Endothelial cell of umbilical vein (primary cell): ENCODE results near the gene UGT1A9.

Experiments
- EZH2 ChIP-seq: IDR thresholded peaks from 2 replicates; pipeline ENCODE4 v1.6.1; 2012; ENCODE audit warnings: borderline replicate concordance, low read depth, mild to moderate bottlenecking, moderate library complexity, low read length, inconsistent platforms; ENCODE audit not compliant: severe bottlenecking
- POLR2A ChIP-seq: IDR thresholded peaks from 2 replicates; pipeline ENCODE4 v1.6.1; 2012; ENCODE audit warnings: low read depth, mild to moderate bottlenecking, control low read depth, low read length
- POLR2AphosphoS5 ChIP-seq: IDR thresholded peaks from 2 replicates; pipeline ENCODE4 v1.6.1; 2012; ENCODE audit warnings: low read depth, mild to moderate bottlenecking, control low read depth, low read length, moderate library complexity; ENCODE audit not compliant: insufficient read depth
- TF ChIP-seq, protein P1 (sequence below), 2 donors: IDR thresholded peaks; 1 replicate in 1 of 2; 2 replicates in 1 of 2; pipeline ENCODE4 v1.5.1; 2011; ENCODE audit warnings: low read length in 2 of 2, mild to moderate bottlenecking in 2 of 2, moderate library complexity in 2 of 2, control low read depth in 1 of 2, inconsistent platforms in 1 of 2, low read depth in 1 of 2; ENCODE audit not compliant: insufficient read depth in 1 of 2; ENCODE audit errors: extremely low read depth in 1 of 2

DNA sequence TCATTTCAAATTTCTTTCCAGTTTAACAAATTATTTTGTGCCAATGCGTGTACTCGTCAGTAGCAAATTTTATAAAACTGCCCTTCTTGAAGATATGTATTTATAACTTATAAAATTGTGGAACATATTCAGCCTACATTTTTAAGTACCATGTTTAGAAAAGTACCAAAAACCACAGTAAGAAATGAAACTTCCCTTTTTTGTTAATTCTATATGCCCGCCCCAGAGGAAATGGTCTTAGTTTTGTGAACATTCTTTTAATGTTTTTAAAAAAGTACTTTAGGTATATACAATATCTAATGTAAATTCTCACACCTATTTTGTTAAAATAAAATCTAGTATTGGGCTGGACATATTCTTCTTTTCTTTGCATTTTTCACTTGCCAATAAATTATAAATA is 1.2 kb downstream of the UGT1A9 start:
- TF ChIP-seq, protein P1, sequence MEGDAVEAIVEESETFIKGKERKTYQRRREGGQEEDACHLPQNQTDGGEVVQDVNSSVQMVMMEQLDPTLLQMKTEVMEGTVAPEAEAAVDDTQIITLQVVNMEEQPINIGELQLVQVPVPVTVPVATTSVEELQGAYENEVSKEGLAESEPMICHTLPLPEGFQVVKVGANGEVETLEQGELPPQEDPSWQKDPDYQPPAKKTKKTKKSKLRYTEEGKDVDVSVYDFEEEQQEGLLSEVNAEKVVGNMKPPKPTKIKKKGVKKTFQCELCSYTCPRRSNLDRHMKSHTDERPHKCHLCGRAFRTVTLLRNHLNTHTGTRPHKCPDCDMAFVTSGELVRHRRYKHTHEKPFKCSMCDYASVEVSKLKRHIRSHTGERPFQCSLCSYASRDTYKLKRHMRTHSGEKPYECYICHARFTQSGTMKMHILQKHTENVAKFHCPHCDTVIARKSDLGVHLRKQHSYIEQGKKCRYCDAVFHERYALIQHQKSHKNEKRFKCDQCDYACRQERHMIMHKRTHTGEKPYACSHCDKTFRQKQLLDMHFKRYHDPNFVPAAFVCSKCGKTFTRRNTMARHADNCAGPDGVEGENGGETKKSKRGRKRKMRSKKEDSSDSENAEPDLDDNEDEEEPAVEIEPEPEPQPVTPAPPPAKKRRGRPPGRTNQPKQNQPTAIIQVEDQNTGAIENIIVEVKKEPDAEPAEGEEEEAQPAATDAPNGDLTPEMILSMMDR (IDR thresholded peaks at IDR 0.05; ENCODE audit: extremely low read depth in 1 of 2, insufficient read depth in 1 of 2, low read depth in 1 of 2, low read length in 2 of 2): no peak
- TF ChIP-seq POLR2A (no peak), POLR2AphosphoS5 (no peak), EZH2 (no peak)
